Left forelimb (tissue), 1 donor: ENCODE data around the gene BSG.
"Not testable (repeated sequence)": the region's sequence is repeated elsewhere in the genome, so short reads cannot be mapped to it uniquely, and the experiment has no call there.

ENCODE experiments used
- DNase-seq: peaks from one replicate; pipeline ENCODE4 v3.0.0-alpha.2; 2018; ENCODE audit warnings: low spot score

Gene BSG

DNA sequence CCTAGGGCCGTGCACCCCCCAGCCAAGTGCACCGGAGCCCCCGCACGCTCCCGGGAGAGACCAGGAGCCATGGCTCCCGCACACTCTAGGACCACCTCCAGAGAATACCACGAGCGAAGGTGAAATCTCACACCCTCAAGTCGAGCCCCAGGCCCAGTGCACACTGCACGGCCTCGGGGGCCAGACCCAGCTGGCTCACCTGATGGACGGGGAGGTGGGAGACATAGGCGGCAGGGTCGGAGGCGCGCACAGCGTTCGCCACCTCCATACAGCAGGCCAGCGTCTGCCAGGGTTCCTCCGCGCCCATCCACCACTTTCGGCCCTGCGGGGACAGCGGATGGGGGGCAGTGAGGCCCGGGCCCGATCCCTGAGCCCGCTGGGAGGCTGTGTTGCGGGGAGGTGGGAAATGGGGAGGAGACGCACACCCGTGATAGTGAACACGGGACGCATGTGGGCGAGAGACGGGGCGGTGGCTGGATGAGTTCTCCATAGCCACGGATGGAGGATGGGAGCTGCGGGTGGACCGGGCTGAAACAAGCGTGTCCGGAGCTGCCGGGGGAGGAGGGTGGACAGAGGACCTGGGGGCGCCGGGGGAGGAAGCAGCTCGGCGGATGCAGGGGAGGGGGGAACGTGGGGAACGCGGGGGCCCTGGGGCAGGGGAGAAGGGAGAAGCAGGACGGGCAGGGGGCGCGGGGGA is 47.9 kb downstream of the BSG start:
- no peak for DNase-seq

DNA sequence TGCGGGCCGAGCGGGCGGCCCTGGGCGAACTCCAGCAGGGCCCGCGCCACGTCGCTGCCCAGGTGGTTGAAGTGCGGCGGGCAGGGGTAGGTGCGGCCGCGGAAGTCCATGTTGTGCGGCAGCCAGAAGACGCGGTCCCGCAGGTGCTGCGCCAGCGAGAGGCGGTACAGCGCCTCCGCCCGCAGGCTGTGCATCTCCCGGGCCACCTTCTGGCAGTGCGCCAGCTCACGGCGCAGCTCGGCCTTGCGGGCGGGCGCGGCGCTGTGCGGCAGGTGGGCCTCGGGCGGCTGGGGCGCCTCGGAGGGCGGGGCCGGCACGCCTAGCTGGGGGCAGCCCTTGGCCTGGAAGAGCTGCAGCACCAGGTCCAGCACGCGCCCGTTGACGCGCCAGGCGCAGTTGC is 48.8 kb downstream of the BSG start:
- not testable (repeated sequence) for DNase-seq

DNA sequence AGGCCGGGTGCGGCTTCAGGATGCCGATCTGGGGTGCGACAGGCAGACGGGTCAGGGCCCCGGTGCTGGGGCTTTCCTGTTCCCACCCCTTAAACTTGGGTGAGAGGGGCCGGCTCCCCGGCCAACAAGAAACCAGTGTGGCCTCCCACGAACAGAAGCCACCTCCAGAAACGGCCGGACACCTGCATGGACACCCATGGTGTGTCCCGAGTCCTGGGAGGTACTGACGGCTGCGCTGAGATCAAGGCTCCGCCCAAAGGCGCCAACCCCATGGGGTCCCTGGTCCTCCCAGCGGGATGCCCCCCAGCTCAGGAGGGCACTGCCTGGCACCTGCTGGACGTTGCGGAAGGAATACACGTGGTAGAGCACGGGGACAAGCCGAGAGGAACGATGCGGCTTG is 49.4 kb downstream of the BSG start:
- DNase-seq = no peak

DNA sequence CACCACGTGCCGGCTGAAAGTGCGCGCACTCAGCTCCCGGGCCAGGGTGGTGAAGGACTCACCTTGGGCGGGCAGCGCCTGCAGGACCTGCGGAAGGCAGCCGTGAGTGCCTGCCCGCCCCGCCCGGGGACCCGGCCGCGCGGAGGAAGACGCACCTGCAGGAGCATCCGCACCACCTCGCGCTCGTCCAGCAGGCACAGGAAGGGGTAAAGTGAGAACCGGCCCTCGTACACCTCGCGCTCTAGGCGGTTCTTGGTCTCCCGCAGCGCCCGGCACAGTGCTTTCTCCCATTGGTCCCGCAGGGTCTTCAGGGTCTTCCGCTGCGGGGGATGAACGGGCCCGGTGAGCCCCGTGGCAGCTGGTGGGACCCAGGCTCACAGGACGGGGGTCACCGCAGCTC is 50.3 kb downstream of the BSG start:
- DNase-seq = no peak

DNA sequence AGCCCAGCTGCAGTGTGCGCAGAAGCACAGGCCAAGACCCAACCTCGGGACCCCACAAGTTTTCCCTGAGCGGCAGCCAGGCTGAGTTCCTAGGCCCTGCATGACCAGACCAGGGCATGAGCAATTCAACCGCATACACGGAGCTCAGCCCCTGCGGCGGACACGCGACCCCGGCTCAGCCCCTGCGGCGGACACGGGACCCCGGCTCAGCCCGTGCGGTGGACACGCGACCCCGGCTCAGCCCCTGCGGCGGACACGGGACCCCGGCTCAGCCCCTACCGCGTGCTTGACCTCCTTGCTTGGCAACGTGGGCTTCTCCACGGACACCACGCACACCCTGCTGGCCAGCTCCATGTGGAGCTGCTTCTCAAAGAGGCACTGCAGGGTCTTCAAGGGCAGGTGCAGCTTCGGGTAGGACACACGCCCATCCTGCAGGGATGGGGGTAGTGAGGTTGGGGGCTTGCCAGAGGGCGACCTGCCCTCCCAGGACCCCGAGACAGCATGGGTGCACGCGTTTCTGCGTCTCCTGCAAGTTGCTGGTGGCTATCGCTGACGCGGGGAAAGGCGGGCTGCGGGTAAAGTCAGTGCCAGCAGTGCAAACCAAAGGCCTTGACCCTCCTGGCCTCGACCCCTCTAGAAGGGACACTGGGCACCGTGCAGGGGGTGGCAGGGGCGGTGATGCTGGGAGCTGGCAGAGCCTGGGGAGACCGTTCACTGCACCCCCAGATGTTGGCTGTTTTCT is 51.0 kb downstream of the BSG start:
- DNase-seq = no peak

DNA sequence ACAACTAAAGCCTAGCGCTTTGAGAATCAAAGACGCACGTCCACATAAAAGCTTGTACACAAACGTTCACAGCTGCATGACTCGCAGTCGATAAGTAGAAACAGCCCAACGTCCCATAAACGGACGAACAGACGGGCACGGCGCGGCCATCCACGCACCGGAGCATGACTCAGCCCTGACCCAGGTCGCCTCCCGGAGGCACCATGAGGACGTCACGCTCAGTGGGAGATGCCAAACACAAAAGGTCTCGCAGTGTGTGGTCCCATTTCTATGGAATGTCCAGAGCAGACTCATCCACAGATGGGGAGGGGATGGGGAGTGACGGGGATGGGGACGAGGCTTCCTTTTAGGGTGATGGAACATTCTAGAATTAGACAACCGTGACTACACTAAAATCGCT is 51.6 kb downstream of the BSG start:
- no peak for DNase-seq

DNA sequence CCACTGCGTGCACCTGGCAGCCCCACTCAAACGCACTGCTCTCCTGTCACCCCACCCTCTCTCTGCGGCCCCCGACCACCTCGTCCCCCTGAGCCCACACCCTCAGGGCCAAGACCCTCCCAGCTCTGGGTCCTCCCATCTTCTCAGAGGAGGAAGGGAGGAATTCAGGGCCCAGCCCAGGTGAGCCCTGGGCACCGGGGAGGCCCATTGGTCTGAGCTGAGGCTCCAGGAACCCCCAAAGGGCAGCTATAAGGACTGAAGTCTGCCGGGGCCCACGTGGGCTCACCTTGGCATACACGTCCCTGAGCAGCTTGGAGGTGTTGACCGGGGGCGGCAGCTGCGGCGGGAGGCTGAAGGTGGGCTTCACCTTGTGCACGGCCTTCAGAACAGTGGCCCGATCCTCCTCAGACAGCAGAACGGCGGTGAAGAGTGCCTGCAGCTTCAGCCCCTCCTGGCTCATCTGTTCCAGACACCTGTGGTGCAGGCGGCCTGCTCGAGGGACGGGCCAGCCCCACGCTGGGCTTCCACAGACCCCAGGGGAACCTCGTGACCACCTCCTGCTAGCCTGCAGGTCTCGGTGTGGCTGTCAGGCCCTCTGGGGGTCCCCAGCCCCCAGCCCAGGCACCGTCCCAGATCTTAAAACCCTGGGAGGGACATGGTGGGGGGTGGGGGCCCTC is 52.2 kb downstream of the BSG start:
- DNase-seq = no peak

DNA sequence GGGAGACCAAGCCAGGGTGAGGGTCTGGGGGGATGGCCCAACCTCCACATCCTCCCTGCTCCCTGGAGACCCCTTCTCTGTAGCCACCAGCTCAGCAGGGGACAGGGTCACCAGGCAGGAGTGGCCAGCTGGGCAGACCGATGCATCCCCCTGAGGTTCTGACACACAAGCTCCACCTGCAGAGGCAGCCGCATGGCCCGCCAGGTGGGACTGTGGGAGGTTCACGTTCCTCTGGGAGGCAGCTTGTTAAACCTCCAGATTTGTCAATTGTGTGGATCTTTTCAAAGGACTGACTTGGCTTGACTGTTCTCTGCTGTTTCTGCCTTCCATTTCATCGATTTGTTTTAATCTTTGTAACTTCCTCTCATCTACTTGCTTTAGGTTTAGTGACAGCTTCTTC is 52.9 kb downstream of the BSG start:
- DNase-seq = no peak

DNA sequence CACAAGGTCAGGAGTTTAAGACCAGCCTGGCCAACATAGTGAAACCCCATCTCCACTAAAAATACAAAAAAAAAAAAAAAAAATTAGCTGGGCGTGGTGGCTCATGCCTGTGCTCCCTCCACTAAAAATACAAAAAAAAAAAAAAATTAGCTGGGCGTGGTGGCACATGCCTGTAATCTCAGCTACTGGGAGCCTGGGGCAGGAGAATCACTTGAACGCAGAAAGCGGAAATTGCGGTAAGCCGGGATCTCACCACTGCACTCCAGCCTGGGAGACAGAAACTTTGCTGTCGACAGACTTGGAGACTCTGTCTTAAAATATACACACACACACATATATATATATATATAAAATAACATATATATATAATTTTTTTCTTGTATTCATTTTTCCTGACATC is 54.2 kb downstream of the BSG start:
- DNase-seq = not testable (repeated sequence)

DNA sequence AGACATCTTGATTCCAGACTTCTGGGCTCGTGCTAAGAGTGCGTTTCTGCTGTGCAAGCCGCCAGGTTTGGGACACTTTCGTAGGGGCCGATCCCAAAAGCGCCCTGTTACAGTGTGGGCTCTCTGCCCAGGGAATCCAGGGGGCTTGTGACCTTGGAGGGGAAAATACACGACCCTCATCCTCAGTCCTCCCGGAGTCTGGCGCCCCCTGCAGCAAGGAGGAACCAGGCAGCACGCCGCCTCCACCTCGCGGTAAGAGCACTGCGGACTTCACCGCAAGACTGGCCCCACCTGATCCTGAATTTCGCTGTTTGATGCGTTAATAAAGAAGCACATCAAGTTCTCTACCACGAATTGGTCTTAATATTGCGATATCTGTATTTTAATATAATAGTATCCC is 55.8 kb downstream of the BSG start:
- DNase-seq = no peak

DNA sequence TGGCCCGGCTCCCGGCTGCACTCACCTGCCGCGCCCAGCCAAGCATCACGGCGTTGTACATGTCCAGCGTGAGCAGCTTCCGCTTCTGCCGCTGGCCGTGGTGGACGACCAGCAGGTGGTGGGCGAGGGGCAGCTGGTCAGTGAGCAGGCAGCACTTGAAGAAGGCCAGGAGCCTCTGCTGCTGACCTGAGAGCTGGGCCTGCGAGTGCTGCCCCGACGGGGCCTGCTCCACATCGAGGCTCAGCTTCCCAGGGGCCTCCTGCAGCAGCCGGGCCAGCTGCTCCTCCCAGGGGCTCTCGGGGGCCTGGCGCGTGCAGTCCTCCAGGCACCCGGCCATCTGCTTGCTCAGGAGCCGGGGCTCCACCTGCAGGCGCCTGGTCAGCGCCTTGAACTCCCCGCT is 57.1 kb downstream of the BSG start:
- DNase-seq = not testable (repeated sequence)

DNA sequence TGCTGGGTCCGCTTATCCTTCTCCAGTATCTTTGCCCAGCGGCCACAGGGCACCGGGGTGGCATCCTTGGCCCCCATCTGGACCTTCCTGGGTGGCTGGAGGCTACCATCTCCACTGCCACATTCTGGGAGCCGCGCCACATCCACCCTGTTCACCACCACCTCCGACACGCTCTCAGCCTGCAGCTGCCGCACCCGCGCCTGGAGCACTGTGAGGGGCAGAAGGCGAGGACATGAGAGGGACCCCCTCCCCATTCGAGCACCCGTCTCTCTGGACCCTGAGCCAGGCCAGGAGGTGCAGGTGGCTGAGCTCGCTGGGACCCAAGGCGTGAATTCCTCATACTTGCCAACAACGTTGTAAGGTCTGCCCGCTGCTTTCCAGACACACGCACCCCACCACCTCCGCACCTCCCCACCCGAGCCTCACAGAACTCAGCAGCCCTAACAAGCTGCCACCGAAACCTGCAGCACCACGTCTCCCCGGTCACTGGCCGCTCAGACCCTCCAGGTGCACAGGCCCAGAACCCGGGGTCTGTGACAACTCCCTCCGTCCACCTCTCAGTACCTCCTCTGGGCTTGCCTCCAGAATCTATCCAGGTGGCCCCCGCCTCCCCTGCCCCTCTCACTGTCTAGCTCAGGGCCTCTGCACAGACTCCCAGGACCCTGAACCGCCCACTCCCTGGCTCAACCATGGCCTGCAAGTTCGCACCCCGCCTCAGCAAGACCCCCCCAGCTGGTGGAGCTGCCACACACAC is 57.7 kb downstream of the BSG start:
- DNase-seq = no peak

DNA sequence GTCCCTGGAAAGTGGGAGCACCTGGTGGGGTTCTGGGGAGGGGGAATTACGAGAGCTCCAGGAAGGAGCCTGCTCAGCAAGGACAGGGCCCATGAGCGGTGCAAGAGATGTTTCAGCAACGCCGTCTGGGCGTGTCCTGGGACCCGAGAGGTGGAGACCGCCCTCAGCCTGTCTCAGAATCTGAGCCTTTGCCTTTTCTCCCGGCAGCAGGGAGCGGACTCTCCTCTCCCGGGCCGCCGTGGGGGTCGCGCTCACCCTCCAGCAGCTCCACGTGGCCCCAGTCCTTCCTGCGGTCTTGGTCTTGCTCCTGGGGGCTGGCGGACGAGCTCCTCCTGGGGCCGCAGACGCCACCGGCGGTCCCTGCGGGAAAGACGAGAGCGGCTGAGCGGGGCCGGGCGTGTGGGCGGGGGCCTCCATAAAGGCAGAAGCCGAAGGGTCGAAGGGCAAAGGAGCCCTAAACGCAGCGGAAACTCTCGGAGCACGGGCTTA is 60.2 kb downstream of the BSG start:
- no peak for DNase-seq
